ENCODE results near the gene GNAS-AS1.

GNAS-AS1 gene

DNA sequence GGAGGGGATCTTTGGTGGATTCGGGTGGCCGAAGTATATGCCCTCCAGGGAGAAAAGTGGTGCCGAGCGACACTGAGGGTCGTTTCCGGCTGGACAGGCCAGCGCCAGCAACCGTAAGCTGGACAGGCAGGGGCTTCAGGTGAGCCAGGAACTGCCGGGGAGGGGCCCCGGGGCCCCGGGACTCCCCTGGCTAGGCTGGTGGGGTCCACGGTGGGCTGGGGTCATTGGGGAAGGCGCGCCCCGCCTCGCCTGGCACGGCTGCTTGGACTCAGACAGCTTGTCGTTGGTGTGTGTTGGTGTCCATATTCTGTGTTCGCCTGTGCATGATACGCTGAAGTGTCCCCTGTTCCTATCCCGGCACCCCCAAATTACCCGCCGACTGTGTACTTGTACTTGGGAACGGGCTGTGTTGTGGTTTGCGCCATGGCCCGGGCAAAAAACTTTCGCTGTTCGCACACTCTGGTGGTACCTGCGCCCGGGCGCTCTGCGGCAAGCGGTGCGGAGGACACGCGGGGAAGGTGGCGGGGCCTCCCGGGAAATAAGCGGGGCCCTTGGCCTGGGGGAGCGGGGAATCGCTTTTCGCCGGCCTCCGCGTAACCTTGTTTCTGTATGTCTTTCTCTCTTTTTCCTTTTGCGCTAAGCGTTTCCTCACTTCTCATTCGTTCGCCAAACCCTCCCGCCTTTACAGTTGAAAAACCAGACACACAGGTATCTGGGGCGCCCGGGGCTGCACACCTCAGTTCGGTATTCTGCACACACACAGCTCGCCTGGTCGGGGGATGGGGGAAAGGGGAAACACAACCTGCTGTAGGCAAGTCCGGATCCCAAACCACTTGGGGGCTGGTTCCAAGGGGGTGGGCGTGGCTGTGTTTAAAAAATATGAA, 5.0 kb upstream of the GNAS-AS1 start:
- DNase-seq (ENCODE audit: low read depth in 2 of 2) = no peak

DNA sequence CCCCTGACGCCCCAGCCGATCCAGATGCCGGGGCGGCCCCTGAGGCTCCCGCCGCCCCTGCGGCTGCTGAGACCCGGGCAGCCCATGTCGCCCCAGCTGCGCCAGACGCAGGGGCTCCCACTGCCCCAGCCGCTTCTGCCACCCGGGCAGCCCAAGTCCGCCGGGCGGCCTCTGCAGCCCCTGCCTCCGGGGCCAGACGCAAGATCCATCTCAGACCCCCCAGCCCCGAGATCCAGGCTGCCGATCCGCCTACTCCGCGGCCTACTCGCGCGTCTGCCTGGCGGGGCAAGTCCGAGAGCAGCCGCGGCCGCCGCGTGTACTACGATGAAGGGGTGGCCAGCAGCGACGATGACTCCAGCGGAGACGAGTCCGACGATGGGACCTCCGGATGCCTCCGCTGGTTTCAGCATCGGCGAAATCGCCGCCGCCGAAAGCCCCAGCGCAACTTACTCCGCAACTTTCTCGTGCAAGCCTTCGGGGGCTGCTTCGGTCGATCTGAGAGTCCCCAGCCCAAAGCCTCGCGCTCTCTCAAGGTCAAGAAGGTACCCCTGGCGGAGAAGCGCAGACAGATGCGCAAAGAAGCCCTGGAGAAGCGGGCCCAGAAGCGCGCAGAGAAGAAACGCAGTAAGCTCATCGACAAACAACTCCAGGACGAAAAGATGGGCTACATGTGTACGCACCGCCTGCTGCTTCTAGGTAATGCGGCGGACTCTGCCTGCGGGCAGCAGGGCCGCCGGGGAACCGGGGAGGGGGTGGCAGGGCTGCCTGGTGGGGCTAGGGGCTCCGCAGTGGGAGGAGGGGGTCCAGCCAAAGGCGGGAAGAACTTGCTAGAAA, 4.2 kb upstream of the GNAS-AS1 start:
- DNase-seq (ENCODE audit: low read depth in 2 of 2) = no peak

DNA sequence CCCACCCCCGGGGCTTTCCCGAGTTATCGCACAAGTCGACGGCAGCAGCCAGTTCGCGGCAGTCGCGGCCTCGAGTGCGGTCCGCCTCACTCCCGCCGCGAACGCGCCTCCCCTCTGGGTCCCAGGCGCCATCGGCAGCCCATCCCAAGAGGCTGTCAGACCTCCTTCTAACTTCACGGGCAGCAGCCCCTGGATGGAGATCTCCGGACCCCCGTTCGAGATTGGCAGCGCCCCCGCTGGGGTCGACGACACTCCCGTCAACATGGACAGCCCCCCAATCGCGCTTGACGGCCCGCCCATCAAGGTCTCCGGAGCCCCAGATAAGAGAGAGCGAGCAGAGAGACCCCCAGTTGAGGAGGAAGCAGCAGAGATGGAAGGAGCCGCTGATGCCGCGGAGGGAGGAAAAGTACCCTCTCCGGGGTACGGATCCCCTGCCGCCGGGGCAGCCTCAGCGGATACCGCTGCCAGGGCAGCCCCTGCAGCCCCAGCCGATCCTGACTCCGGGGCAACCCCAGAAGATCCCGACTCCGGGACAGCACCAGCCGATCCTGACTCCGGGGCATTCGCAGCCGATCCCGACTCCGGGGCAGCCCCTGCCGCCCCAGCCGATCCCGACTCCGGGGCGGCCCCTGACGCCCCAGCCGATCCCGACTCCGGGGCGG, 3.4 kb upstream of the GNAS-AS1 start:
- DNase-seq (ENCODE audit: low read depth in 2 of 2) = no peak

DNA sequence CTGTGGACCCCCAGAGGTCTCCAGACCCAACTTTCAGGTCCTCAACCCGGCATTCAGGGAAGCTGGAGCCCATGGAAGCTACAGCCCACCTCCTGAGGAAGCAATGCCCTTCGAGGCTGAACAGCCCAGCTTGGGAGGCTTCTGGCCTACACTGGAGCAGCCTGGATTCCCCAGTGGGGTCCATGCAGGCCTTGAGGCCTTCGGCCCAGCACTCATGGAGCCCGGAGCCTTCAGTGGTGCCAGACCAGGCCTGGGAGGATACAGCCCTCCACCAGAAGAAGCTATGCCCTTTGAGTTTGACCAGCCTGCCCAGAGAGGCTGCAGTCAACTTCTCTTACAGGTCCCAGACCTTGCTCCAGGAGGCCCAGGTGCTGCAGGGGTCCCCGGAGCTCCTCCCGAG, 2.8 kb upstream of the GNAS-AS1 start:
- no peak for DNase-seq (ENCODE audit: low read depth in 2 of 2)

DNA sequence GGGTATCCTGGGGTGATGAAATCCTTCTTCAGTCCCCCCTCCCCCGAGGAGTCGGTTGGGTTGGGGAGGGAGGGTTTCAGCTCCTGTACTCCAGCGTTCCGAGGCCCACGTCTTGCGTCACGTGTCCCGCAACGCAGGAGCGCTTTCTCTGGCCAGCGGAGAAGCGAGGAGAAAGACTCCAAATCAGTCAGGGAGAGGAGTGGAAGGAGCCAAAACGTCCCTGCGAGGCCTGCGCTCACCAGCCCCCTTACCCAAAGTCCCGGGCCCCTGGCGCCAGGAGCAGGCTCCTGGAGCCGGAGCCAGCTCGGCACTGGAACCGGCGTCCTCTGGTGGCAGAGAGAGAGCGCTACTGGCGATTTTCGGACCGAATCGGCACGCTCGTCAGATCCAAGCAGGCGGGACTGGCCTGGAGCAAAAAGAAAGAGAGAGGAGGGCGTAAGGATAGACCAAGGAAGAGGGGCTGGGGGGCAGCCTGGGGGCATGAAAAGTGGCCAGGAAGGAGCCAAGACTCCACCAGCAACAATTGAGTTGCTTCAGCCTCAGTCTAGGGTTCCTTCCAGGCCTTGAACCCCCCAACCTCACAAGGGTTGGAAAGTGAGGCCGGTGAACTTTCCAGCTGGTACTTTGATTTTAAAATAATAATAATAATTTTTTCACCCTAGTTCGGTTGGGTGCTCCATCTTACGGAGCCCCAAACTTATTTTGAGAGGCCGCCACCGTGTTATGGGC, 2.0 kb upstream of the GNAS-AS1 start, which contains the start of gene GNAS:
TSS of gene GNAS (plus strand) at position 174 of the 729 bp plus-strand sequence.
- no peak for DNase-seq (ENCODE audit: low read depth in 2 of 2)

DNA sequence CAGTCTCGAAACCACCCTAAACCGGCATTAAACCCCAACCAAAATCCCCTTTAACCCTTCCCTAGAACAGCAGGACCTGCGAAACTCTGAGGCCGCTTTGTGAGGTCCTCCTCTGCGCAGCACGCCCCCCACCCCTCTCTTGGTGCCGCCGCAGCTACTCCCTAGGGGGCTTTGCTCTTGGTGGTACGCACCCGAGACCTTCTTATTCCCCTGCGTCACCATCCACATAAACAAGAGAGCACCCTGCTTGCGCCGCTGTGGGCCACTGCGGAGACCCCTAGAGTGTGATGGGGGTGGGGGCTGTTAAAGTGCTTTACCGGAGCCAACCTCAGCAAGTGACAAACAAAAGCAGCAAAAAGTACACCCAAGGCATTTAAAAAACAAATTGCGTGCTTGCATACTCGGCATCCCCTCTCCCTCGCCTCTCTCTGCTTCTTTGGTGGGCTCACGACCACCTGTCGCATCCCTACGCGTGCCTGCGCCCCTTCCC, 1.3 kb upstream of the GNAS-AS1 start:
- no peak for DNase-seq (ENCODE audit: low read depth in 2 of 2)

DNA sequence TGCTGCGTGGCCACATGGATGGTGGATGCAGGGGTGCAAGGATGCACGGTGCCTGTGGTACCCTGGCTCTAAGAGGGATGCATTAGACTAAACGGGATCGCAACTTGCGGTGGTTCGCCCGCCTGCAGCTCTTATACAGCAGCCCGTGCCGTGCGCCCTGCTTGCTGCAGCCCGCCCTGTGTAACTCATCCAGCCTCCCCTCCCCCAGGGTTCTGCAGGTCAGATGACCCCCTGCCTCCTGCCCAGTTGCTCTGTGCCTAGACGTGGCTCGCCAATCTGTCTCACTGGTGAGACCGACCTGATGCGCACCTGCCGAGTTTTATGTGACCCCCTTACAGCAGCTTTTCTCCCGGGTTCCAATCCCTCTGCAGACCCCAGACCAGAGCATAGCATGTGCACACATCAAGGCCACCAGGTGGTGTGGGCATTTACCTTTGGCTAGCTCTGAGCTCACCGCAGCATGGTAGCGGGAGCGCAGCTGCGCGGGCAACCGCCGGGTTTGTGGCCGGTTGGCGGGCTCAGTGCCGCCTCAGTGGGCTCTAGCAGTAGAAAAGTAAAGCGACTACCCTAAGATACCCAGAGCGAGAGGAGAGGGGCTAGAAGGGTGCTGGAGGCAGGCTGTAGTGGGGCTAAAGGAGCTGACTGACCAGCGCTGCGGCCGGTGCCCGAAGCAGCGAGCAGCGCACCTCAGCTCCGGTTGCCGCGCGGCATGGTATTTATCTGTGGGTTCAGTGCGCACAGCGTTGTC, 693 bp upstream of the GNAS-AS1 start:
- DNase-seq (ENCODE audit: low read depth in 2 of 2) = no peak

DNA sequence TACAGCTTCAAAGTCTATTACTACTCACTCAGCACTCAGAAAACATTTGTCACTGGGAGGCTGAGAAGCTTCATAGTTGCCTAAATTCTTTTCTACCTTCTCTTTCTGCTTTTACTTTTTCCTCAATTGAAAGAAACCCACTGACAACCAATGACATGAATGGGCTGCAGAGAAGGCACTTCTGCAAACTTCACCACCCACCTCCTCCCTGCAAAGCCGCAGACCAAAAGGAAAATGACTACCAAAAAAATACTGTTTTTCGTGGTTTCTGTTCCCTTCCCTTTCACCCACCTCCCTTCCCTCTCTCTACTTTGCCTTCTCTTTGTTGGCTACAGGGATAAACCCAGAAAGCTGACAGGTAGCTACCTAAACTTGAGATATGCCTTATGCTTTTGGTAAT, 3.2 kb downstream of the GNAS-AS1 start:
- DNase-seq (ENCODE audit: low read depth in 2 of 2) = no peak

DNA sequence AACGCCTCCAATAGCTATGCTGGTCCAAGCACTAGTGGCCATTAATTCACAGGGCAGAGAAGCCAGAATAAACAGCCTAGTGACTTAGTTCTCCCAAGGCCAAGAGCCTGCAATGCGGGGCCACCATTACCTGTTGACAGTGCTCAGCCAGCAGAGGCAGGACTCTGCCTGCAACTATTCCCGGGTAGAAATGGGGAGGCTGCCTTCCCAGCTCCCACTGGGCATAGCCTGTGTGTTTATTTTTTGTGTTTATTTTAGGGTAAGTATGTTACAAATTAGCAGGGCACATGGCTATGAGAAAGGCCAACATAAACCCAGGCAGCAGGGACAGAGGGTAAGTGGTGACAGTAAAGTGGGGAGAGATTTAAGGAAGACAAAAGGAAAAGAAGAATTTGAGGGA, 5.0 kb downstream of the GNAS-AS1 start:
- no peak for DNase-seq (ENCODE audit: low read depth in 2 of 2)

DNA sequence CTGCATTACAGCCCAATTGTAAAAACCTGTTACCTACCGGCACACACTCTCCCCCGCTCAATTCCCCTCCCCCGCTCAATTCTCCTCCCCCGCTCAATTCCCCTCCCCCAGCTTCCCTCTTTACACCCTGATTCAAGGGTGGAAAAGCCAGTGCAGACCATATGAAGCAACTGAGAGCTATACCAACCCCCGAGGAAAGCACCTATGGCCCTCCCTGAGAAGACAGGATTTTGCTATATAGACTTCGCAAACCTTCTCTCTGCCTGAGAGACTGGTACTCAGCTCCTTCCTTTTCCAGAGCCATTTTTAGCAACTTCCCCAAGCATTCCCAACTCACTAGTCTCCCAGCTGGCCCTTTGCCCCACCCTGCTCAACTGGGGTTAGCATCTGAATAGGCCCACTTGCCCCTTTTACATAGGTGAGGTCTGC, 7.6 kb downstream of the GNAS-AS1 start:
- no peak for DNase-seq (ENCODE audit: low read depth in 2 of 2)

DNA sequence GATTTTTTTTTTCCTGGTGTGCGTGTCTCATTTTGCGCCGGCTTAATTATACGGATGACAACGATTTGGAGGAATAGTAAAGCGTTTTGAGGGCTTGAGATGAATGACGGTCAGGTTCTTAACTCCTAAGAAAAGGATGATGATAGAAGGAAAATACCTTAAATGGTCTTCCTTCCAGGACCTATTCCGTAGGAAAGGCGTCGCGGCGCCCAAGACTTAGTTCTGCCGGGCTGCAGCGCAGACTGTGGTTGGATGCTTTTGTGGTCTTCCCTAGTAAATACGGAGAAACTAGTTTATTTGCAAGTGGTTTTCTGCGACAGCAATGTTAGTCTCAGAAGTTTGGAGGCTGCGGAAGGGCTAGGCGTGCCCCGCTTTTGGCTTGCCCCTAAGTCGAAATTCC, 8.4 kb downstream of the GNAS-AS1 start:
- DNase-seq (ENCODE audit: low read depth in 2 of 2) = no peak

DNA sequence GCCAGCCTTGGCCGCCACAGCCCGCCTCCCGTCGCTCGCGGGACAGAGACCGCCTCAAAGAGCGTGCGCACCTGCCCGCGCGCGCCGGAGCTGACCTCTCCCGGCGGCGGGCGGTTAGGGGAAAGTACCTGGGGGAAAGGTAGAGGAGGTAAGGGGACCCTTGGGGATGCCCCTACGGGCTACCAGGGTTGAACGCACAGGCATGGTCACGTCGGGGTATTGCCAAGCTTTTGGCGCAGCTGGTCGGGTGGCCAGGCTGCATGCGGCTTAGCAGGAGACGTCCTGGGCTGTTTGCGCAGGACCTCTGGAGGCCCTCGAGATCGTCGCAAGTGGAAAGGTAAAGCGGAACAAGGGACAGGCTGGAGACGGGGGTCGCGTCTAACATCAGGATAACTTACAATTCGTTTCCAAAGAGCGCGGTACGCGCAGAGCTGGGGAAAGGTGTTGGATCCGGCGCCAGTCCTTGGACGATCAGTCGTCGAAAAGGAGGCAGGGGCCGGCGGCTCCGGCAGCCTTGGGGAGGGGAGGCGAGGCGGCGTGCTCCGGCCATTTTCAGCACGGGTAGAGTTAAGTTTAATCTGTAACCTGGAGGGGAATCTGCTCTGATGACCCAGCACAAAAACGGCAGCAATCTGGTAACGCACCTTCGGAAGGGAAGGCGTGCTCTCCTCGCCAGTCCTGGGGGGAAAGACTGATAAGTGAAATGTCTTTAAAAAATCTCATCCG, 9.0 kb downstream of the GNAS-AS1 start:
- DNase-seq (ENCODE audit: low read depth in 2 of 2) = no peak

DNA sequence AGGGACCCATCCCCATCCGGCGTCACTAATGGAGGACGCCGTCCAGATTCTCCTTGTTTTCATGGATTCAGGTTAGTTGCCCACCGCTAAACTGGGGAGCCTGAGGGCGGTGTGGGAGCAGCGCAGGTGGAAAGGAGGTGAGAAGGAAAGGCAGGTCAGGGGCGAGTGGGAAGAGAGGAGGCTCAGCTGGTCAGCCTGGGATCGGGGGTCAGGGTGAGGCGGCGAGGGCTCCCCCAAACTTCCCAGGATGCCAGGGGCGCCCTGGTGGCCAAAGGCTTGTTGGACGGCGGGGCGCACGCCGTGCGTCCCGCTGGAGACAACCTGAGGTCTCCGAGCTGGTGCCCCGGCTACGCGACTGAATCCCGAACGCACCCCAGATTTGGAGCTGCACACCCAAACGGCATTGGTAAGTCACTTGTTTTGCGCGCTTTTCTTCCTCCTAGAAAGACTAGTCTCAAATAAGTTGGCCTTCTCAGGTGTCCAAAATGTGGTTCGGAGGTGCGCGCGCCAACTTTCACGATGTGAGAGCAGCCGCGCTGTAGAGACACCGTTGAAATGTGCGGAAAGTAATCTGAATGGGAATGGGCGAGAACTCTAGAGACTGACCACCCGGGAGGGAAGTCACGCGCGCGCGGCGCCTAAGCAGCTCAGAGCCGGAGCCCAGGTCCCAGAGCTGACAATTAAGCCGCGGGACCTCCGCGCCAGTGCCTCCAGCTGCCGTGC, 9.7 kb downstream of the GNAS-AS1 start:
- DNase-seq (ENCODE audit: low read depth in 2 of 2) = no peak

DNA sequence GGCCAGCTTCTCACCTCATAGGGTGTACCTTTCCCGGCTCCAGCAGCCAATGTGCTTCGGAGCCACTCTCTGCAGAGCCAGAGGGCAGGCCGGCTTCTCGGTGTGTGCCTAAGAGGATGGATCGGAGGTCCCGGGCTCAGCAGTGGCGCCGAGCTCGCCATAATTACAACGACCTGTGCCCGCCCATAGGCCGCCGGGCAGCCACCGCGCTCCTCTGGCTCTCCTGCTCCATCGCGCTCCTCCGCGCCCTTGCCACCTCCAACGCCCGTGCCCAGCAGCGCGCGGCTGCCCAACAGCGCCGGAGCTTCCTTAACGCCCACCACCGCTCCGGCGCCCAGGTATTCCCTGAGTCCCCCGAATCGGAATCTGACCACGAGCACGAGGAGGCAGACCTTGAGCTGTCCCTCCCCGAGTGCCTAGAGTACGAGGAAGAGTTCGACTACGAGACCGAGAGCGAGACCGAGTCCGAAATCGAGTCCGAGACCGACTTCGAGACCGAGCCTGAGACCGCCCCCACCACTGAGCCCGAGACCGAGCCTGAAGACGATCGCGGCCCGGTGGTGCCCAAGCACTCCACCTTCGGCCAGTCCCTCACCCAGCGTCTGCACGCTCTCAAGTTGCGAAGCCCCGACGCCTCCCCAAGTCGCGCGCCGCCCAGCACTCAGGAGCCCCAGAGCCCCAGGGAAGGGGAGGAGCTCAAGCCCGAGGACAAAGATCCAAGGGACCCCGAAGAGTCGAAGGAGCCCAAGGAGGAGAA, 10.5 kb downstream of the GNAS-AS1 start:
- DNase-seq (ENCODE audit: low read depth in 2 of 2) = no peak

DNA sequence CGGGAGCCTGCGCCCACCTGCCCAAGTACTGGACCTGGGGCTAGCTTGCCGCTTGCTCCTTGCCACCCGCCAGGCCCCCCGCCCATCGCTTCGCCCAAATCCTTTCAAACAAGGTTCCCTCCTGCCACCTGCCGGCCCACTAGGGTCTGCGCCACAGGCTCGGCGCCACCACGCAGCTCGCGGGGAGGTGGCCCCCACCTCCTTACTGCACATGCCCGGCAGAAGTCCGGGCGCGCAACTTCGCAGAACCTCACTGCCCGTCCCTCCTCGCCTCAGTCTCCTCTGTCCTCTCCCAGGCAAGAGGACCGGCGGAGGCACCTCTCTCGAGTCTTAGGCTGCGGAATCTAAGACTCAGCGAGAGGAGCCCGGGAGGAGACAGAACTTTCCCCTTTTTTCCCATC, 11.2 kb downstream of the GNAS-AS1 start:
- DNase-seq (ENCODE audit: low read depth in 2 of 2) = peak; percentile 3 to 29

DNA sequence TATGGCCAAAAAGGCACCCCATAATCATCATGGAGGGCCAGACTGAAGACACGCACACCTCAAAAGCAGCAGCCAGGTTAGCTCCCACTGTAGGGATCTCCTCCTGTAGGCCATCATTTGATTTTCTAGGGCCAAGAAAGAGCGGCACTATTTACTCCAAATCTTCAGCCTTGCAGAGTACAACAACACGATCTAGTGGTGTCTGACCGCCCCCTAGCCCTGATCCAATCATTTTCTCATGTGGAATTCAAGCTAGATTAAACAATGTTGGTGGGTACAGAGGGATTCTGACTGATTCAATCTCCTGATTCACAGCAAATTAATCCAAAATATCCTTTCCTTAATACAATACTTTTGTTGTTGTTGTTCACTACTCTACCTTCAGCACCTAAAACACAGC, 12.5 kb downstream of the GNAS-AS1 start:
- DNase-seq (ENCODE audit: low read depth in 2 of 2) = no peak

DNA sequence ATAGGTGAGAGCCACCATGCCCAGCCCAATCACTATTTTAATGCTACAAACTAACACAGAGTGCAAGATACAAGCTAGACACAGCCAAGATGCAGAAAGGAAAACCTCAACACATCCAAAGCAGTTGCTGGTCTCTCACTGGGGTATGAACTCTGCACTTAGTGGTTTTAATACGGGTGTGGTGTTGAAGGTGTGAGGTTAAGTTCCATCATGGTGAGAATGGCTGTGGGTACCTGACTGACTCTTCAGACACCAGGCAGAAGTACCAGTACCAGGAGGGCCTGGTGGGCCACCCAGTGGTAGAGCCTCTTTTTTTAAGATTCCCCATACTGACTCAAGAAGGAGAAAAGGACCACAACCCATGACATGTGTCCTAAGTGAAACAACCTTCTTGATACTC, 13.0 kb downstream of the GNAS-AS1 start:
- no peak for DNase-seq (ENCODE audit: low read depth in 2 of 2)

DNA sequence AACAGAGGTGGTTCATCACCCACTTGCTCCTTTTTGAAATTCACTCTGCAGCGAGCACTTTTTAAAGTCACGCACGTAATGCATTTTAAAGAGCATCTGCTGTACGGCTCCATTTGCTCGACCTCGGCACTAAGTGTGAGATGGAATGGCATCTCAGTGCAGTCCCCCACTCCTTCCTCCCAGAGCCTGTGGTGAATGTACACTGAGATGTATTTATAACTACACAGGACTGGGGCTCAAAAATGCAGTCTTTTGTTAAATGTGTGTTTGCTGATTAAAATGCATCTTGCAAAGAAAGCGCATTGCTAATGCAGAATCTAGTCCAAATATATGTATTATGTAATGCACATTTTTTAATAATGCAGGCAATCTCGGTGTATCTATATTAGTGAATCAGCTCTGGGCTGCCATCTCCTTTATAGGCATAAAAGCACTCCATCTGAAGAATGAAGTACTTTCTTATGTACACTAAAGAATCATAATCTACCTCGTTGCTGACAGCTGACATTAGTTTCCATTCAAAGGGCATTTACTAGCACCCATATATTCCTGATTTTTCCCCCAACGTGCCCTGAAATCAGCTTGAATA, 14.0 kb downstream of the GNAS-AS1 start:
- no peak for DNase-seq (ENCODE audit: low read depth in 2 of 2)

Measured in stimulated activated CD4-positive, alpha-beta T cell treated with anti-CD3 and anti-CD28 coated beads, Interleukin-1b, Interleukin-23, amount 100 ng/mL, for 1 hour (primary cell).